ENCODE data around the gene IL12B. TPM values are rescaled to one million over a fixed set of nuclear protein-coding genes. Genes with fewer than 3 reads are reported as not detected.

IL12B gene
- total RNA-seq, 5 donors from 2014 or later (not counting 1 experiment from before 2014, with no cell fraction given): not detected

GRCh38 chr5:159331093-159331973 is 1.0 kb upstream of the IL12B start:
- peak overlapping the region; percentile 64 to 74 (median 72) for H3K4me3 Mint-ChIP-seq
- no peaks in the 10 kb centered on the region for H3K36me3 Mint-ChIP-seq
- no peaks in the 10 kb centered on the region for H3K27me3 ChIP-seq (replicated peaks in 1 of 2; ENCODE audit: control insufficient read depth in 2 of 2, extremely low read depth in 1 of 2, insufficient read depth in 2 of 2, low read length in 1 of 2)
- H3K9me3 Mint-ChIP-seq: no peaks in the 10 kb centered on the region
- ATAC-seq (replicated peaks in 1 of 4) (peak; percentile 84 to 93 (median 88)), DNase-seq (peak; percentile 35 to 84 (median 68))
- peak overlapping the region; percentile 10 to 52 for H3K4me3 ChIP-seq (ENCODE audit: control insufficient read depth in 1 of 2, extremely low read depth in 1 of 2, low read length in 1 of 2)
- ChIA-PET POLR2A (no interaction called here), CTCF (interaction anchor here (0.5 to 0.6 kb wide), 3 partner anchors 19 to 67 kb away, joined by 3 read pairs; no protein-coding TSS in a partner anchor)
- H3K36me3 ChIP-seq (ENCODE audit: control insufficient read depth in 2 of 2, extremely low read depth in 1 of 2, insufficient read depth in 1 of 2, low read length in 1 of 2): no peaks in the 10 kb centered on the region
- H3K27ac ChIP-seq (ENCODE audit: low read length): peak overlapping the region; percentile 30
- peaks cover 3 to 4% of the 10 kb centered on the region in 2 donors for H3K27me3 Mint-ChIP-seq
- H3K9me3 ChIP-seq: no peaks in the 10 kb centered on the region
- H3K4me1 Mint-ChIP-seq: peaks cover 20 to 39% (median 21%) of the 10 kb centered on the region in 3 donors
- WGBS (ENCODE audit: insufficient coverage): 8% methylated on average over 39 of the region's 50 CpGs
- H3K27ac Mint-ChIP-seq: peak overlapping the region in 1 of 2 donors; percentile 44
- H3K4me1 ChIP-seq (ENCODE audit: control insufficient read depth in 1 of 2, extremely low read depth in 1 of 2, insufficient read depth in 2 of 2, low read length in 2 of 2): peaks cover 0 to 17% of the 10 kb centered on the region in 2 experiments

- Histone ChIP-seq H3K9me3 (no peaks in the 10 kb centered on the region), H3K4me1 (ENCODE audit: control insufficient read depth in 1 of 2, extremely low read depth in 1 of 2, insufficient read depth in 2 of 2, low read length in 2 of 2) (no peaks in the 10 kb centered on the region), H3K36me3 (ENCODE audit: control insufficient read depth in 2 of 2, extremely low read depth in 1 of 2, insufficient read depth in 1 of 2, low read length in 1 of 2) (no peaks in the 10 kb centered on the region), H3K4me3 (ENCODE audit: control insufficient read depth in 1 of 2, extremely low read depth in 1 of 2, low read length in 1 of 2) (no peak overlapping the region), H3K27ac (ENCODE audit: low read length) (no peak overlapping the region), H3K27me3 (replicated peaks in 1 of 2; ENCODE audit: control insufficient read depth in 2 of 2, extremely low read depth in 1 of 2, insufficient read depth in 2 of 2, low read length in 1 of 2) (no peaks in the 10 kb centered on the region)
- Mint-ChIP-seq H3K27ac (no peak overlapping the region), H3K4me3 (no peak overlapping the region), H3K4me1 (peaks cover 0 to 1% (median 0%) of the 10 kb centered on the region in 3 donors), H3K36me3 (no peaks in the 10 kb centered on the region), H3K9me3 (no peaks in the 10 kb centered on the region), H3K27me3 (peaks cover 4 to 10% of the 10 kb centered on the region in 2 donors)
- ChIA-PET CTCF (interaction anchor here in 1 of 2 donors (1.8 kb wide), 1 partner anchor 168 kb away, joined by 7 read pairs; no protein-coding TSS in a partner anchor), POLR2A (no interaction called here)
- DNase-seq: no peak
- WGBS (ENCODE audit: insufficient coverage): 79% methylated on average over 3 of the region's 4 CpGs
- ATAC-seq (replicated peaks in 1 of 4): no peak
Observed at GRCh38 chr5:159324986-159325385, 5.3 kb downstream of the IL12B start.

- DNase-seq (no peak), ATAC-seq (replicated peaks in 1 of 4) (no peak)
- Mint-ChIP-seq H3K27ac (no peak overlapping the region), H3K27me3 (peaks cover 4 to 10% of the 10 kb centered on the region in 2 donors), H3K4me3 (no peak overlapping the region), H3K4me1 (no peaks in the 10 kb centered on the region), H3K36me3 (no peaks in the 10 kb centered on the region), H3K9me3 (no peaks in the 10 kb centered on the region)
- no peaks in the 10 kb centered on the region for H3K27me3 ChIP-seq (replicated peaks in 1 of 2; ENCODE audit: control insufficient read depth in 2 of 2, extremely low read depth in 1 of 2, insufficient read depth in 2 of 2, low read length in 1 of 2)
- CTCF ChIA-PET: interaction anchor here in 1 of 2 donors (1.8 kb wide), 1 partner anchor 167 kb away, joined by 7 read pairs; no protein-coding TSS in a partner anchor
- H3K4me3 ChIP-seq (ENCODE audit: control insufficient read depth in 1 of 2, extremely low read depth in 1 of 2, low read length in 1 of 2): no peak overlapping the region
- H3K4me1 ChIP-seq (ENCODE audit: control insufficient read depth in 1 of 2, extremely low read depth in 1 of 2, insufficient read depth in 2 of 2, low read length in 2 of 2): no peaks in the 10 kb centered on the region
- no peaks in the 10 kb centered on the region for H3K36me3 ChIP-seq (ENCODE audit: control insufficient read depth in 2 of 2, extremely low read depth in 1 of 2, insufficient read depth in 1 of 2, low read length in 1 of 2)
- H3K27ac ChIP-seq (ENCODE audit: low read length): no peak overlapping the region
- H3K9me3 ChIP-seq: no peaks in the 10 kb centered on the region
- 85% methylated on average over 2 of the region's 3 CpGs for WGBS (ENCODE audit: insufficient coverage)
- POLR2A ChIA-PET: no interaction called here
Observed at GRCh38 chr5:159324102-159324755, 6.1 kb downstream of the IL12B start.

GRCh38 chr5:159322180-159322579 is 8.1 kb downstream of the IL12B start:
- no peaks in the 10 kb centered on the region for H3K4me1 ChIP-seq (ENCODE audit: control insufficient read depth in 1 of 2, extremely low read depth in 1 of 2, insufficient read depth in 2 of 2, low read length in 2 of 2)
- CTCF ChIA-PET: no interaction called here

GRCh38 chr5:159319832-159320231 is 10.5 kb downstream of the IL12B start:
- ChIA-PET CTCF (interaction anchor here (1.0 to 1.5 kb wide), 2 partner anchors 122 to 163 kb away, joined by 3 to 4 read pairs; no protein-coding TSS in a partner anchor), POLR2A (interaction anchor here (0.6 kb wide), 2 partner anchors 10 to 769 kb away, joined by 3 to 4 read pairs; no protein-coding TSS in a partner anchor)
- H3K36me3 ChIP-seq (ENCODE audit: control insufficient read depth in 2 of 2, extremely low read depth in 1 of 2, insufficient read depth in 1 of 2, low read length in 1 of 2): no peaks in the 10 kb centered on the region
- no peak overlapping the region for H3K27ac ChIP-seq (ENCODE audit: low read length)
- no peak overlapping the region for H3K4me3 ChIP-seq (ENCODE audit: control insufficient read depth in 1 of 2, extremely low read depth in 1 of 2, low read length in 1 of 2)
- Mint-ChIP-seq H3K27ac (no peak overlapping the region), H3K4me1 (no peaks in the 10 kb centered on the region), H3K9me3 (no peaks in the 10 kb centered on the region), H3K4me3 (no peak overlapping the region), H3K36me3 (no peaks in the 10 kb centered on the region), H3K27me3 (peaks cover 0 to 3% of the 10 kb centered on the region in 2 donors)
- WGBS (ENCODE audit: insufficient coverage): no CpG with 5 or more reads among the region's 2 CpGs
- DNase-seq (no peak), ATAC-seq (replicated peaks in 1 of 4) (no peak)
- no peaks in the 10 kb centered on the region for H3K4me1 ChIP-seq (ENCODE audit: control insufficient read depth in 1 of 2, extremely low read depth in 1 of 2, insufficient read depth in 2 of 2, low read length in 2 of 2)
- no peaks in the 10 kb centered on the region for H3K9me3 ChIP-seq
- H3K27me3 ChIP-seq (replicated peaks in 1 of 2; ENCODE audit: control insufficient read depth in 2 of 2, extremely low read depth in 1 of 2, insufficient read depth in 2 of 2, low read length in 1 of 2): no peaks in the 10 kb centered on the region

More at GRCh38 chr5:159322180-159322579, 8.1 kb downstream of the IL12B start:
- POLR2A ChIA-PET: no interaction called here
- Mint-ChIP-seq H3K27me3 (peaks cover 4 to 9% of the 10 kb centered on the region in 2 donors), H3K9me3 (no peaks in the 10 kb centered on the region), H3K27ac (no peak overlapping the region), H3K36me3 (no peaks in the 10 kb centered on the region), H3K4me3 (no peak overlapping the region), H3K4me1 (no peaks in the 10 kb centered on the region)
- Histone ChIP-seq H3K27ac (ENCODE audit: low read length) (no peak overlapping the region), H3K4me3 (ENCODE audit: control insufficient read depth in 1 of 2, extremely low read depth in 1 of 2, low read length in 1 of 2) (no peak overlapping the region), H3K36me3 (ENCODE audit: control insufficient read depth in 2 of 2, extremely low read depth in 1 of 2, insufficient read depth in 1 of 2, low read length in 1 of 2) (no peaks in the 10 kb centered on the region), H3K9me3 (no peaks in the 10 kb centered on the region), H3K27me3 (replicated peaks in 1 of 2; ENCODE audit: control insufficient read depth in 2 of 2, extremely low read depth in 1 of 2, insufficient read depth in 2 of 2, low read length in 1 of 2) (no peaks in the 10 kb centered on the region)
- no peak for DNase-seq
- 86% methylated on average over 1 of the region's 6 CpGs for WGBS (ENCODE audit: insufficient coverage)
- ATAC-seq (replicated peaks in 1 of 4): no peak

GRCh38 chr5:159319363-159319762 is 10.9 kb downstream of the IL12B start:
- H3K36me3 ChIP-seq (ENCODE audit: control insufficient read depth in 2 of 2, extremely low read depth in 1 of 2, insufficient read depth in 1 of 2, low read length in 1 of 2): no peaks in the 10 kb centered on the region
- H3K27me3 Mint-ChIP-seq: no peaks in the 10 kb centered on the region
- H3K36me3 Mint-ChIP-seq: no peaks in the 10 kb centered on the region
- WGBS (ENCODE audit: insufficient coverage): 70% methylated on average over 2 of the region's 3 CpGs
- DNase-seq (no peak), ATAC-seq (replicated peaks in 1 of 4) (no peak)
- H3K27ac ChIP-seq (ENCODE audit: low read length): no peak overlapping the region
- no peaks in the 10 kb centered on the region for H3K9me3 Mint-ChIP-seq
- H3K27me3 ChIP-seq (replicated peaks in 1 of 2; ENCODE audit: control insufficient read depth in 2 of 2, extremely low read depth in 1 of 2, insufficient read depth in 2 of 2, low read length in 1 of 2): no peaks in the 10 kb centered on the region
- no peak overlapping the region for H3K4me3 ChIP-seq (ENCODE audit: control insufficient read depth in 1 of 2, extremely low read depth in 1 of 2, low read length in 1 of 2)
- no peak overlapping the region for H3K4me3 Mint-ChIP-seq
- no peaks in the 10 kb centered on the region for H3K4me1 Mint-ChIP-seq
- no peak overlapping the region for H3K27ac Mint-ChIP-seq
- ChIA-PET POLR2A (interaction anchor here (0.6 kb wide), 2 partner anchors 9 to 768 kb away, joined by 3 to 4 read pairs; no protein-coding TSS in a partner anchor), CTCF (interaction anchor here (0.5 to 5.4 kb wide), 3 partner anchors 160 to 196 kb away, joined by 3 to 51 read pairs (median 5); no protein-coding TSS in a partner anchor)
- no peaks in the 10 kb centered on the region for H3K4me1 ChIP-seq (ENCODE audit: control insufficient read depth in 1 of 2, extremely low read depth in 1 of 2, insufficient read depth in 2 of 2, low read length in 2 of 2)
- no peaks in the 10 kb centered on the region for H3K9me3 ChIP-seq

Measured in T-cell (primary cell).